Measurements from ENCODE around the gene GALNT17.
"Not testable (repeated sequence)": the region's sequence is repeated elsewhere in the genome, so short reads cannot be mapped to it uniquely, and the experiment has no call there.

The GALNT17 gene

DNA sequence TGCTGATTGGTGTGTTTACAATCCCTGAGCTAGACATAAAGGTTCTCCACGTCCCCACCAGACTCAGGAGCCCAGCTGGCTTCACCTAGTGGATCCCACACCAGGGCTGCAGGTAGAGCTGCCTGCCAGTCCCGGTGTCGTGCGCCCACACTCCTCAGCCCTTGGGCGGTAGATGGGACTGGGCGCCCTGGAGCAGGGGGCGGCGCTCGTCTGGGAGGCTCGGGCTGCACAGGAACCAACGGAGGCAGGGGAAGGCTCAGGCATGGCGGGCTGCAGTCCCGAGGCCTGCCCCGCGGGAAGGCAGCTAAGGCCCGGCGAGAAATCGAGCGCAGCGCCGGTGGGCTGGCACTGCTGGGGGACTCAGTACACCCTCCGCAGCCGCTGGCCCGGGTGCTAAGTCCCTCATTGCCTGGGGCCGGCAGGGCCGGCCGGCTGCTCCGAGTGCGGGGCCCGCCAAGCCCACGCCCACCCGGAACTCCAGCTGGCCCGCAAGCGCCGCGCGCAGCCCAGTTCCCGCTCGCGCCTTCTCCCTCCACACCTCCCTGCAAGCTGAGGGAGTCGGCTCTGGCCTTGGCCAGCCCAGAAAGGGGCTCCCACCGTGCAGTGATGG lies 606.1 kb downstream of the GALNT17 start:
- H3K4me3 ChIP-seq (ENCODE audit: low read length); H3K36me3 ChIP-seq (ENCODE audit: control insufficient read depth, insufficient read depth, low read length); H3K9ac ChIP-seq (ENCODE audit: low read length); H3K27ac ChIP-seq (ENCODE audit: low read depth, low read length); H3K4me1 ChIP-seq (ENCODE audit: control insufficient read depth, insufficient read depth, low read length); H3K27me3 ChIP-seq (ENCODE audit: control insufficient read depth, insufficient read depth, low read length): not testable (repeated sequence)

- no peaks in the 10 kb centered on the region for H3K36me3 ChIP-seq (ENCODE audit: control insufficient read depth, insufficient read depth, low read length)
Measured at GRCh38 chr7:71739520-71740173, 607.7 kb downstream of the GALNT17 start.

DNA sequence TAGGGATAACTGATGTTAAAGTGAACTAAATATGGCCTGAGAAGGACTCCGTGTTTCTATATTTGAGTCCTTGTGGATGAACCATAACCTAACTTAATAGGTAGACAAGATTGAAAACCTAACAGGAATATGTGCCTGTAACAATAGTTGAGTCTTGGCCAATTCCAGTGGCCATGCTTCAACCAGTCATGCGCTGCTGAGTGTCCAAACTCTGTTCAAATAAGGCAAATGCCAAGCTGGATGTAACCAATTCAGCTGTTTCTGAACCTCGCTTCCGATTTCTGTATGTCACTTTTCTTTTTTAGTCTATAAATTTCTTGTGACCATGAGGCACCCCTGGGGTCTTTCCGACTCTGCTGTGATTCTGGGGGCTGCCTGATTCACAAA lies 608.2 kb downstream of the GALNT17 start:
- H3K27me3 ChIP-seq (ENCODE audit: control insufficient read depth, insufficient read depth, low read length) = no peaks in the 10 kb centered on the region
- H3K36me3 ChIP-seq (ENCODE audit: control insufficient read depth, insufficient read depth, low read length) = no peaks in the 10 kb centered on the region
- H3K4me3 ChIP-seq (ENCODE audit: low read length) = no peak overlapping the region
- H3K9ac ChIP-seq (ENCODE audit: low read length) = no peak overlapping the region
- H3K27ac ChIP-seq (ENCODE audit: low read depth, low read length) = no peak overlapping the region
- H3K4me1 ChIP-seq (ENCODE audit: control insufficient read depth, insufficient read depth, low read length) = no peaks in the 10 kb centered on the region

More at GRCh38 chr7:71739520-71740173, 607.7 kb downstream of the GALNT17 start:
- Histone ChIP-seq H3K9ac (ENCODE audit: low read length) (no peak overlapping the region), H3K4me1 (ENCODE audit: control insufficient read depth, insufficient read depth, low read length) (no peaks in the 10 kb centered on the region), H3K4me3 (ENCODE audit: low read length) (no peak overlapping the region), H3K27ac (ENCODE audit: low read depth, low read length) (no peak overlapping the region), H3K27me3 (ENCODE audit: control insufficient read depth, insufficient read depth, low read length) (no peaks in the 10 kb centered on the region)

DNA sequence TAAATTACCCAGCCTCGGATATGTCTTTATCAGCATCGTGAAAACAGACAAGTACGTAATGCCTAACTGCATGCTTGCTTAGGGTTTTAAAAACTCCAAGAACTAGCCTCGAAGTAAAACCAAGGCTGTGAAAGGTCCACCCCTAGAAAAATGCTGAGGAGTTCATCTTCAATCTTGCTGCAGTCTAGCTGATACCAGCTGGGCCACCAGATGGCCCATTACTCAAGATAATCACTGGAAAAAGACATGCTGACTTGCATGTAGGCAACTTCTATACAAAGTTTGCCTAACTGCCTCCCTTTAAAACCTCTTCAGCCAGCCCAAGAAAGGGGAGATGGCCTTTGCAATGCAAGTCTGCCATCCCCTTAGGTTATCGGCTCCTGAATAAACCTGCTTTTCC lies 614.1 kb downstream of the GALNT17 start:
- no peaks in the 10 kb centered on the region for H3K27me3 ChIP-seq (ENCODE audit: control insufficient read depth, insufficient read depth, low read length)
- H3K4me1 ChIP-seq (ENCODE audit: control insufficient read depth, insufficient read depth, low read length) = no peaks in the 10 kb centered on the region
- H3K9ac ChIP-seq (ENCODE audit: low read length) = no peak overlapping the region
- H3K36me3 ChIP-seq (ENCODE audit: control insufficient read depth, insufficient read depth, low read length) = no peaks in the 10 kb centered on the region
- H3K4me3 ChIP-seq (ENCODE audit: low read length) = no peak overlapping the region
- no peak overlapping the region for H3K27ac ChIP-seq (ENCODE audit: low read depth, low read length)

DNA sequence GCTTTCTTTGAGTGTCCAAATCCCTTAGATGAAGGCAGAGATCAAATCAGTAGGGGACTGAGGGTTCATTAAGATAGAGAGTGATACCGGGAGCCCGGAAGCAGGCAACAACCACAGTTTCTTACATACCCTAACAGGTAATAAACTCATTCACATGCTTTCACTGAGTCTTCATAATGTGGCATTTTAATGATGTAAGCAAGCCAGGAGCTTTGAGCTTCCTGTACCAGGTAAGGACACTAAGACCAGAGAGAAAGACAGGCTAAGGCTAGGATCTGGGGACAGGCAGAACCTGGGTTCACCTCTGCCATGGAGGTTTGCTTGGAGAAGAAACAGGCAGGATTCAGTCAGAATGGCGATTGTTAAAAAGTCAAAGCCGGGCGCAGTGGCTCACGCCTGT lies 618.3 kb downstream of the GALNT17 start:
- no peak overlapping the region for H3K4me3 ChIP-seq (ENCODE audit: low read length)

DNA sequence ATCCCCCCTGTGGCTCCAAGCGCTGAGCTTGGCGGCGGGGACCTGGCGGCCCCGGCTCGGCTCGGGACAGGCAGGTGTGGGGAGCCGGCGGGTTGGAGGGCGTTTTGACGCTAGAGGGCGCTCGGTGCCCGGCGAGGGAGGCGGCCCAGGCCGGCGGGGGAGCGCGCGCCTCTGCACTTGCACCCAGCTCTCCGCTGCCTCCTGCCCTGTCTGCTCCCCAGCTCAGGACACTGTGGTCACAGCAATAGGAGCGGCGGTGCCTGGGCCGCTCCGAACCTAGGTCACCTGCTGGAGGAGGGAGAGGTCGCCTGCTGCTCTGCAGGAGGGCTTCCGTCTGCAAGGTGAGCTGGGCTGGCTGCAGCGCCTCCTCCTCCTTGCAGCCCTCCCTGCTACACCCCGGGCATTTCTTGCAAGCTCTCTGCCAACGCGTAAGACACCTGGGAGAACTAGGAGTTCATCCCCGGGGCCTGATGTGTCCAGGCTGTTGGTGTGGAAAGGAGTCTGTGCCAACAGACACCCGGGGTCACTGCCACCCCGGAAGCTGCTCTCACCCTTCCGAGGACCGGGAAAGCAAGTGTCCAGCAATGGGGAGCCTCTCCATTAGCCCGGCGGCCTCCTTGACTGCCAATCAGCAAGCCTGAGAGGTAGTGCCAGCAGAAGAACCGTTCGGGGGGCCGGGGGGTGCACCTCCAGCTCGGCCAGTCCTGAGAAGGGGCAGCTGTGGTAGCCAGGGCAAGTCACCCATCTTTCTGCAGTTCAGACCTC lies 620.4 kb downstream of the GALNT17 start:
- Histone ChIP-seq H3K36me3 (ENCODE audit: control insufficient read depth, insufficient read depth, low read length) (no peaks in the 10 kb centered on the region), H3K9ac (ENCODE audit: low read length) (no peak overlapping the region), H3K4me3 (ENCODE audit: low read length) (no peak overlapping the region), H3K27me3 (ENCODE audit: control insufficient read depth, insufficient read depth, low read length) (no peaks in the 10 kb centered on the region), H3K27ac (ENCODE audit: low read depth, low read length) (no peak overlapping the region), H3K4me1 (ENCODE audit: control insufficient read depth, insufficient read depth, low read length) (no peaks in the 10 kb centered on the region)

More for the DNA sequence above, 618.3 kb downstream of the GALNT17 start:
- no peaks in the 10 kb centered on the region for H3K4me1 ChIP-seq (ENCODE audit: control insufficient read depth, insufficient read depth, low read length)
- no peak overlapping the region for H3K9ac ChIP-seq (ENCODE audit: low read length)
- no peak overlapping the region for H3K27ac ChIP-seq (ENCODE audit: low read depth, low read length)
- no peaks in the 10 kb centered on the region for H3K27me3 ChIP-seq (ENCODE audit: control insufficient read depth, insufficient read depth, low read length)
- H3K36me3 ChIP-seq (ENCODE audit: control insufficient read depth, insufficient read depth, low read length) = no peaks in the 10 kb centered on the region

- Histone ChIP-seq H3K27ac (ENCODE audit: low read depth, low read length) (no peak overlapping the region), H3K4me3 (ENCODE audit: low read length) (no peak overlapping the region), H3K36me3 (ENCODE audit: control insufficient read depth, insufficient read depth, low read length) (no peaks in the 10 kb centered on the region), H3K27me3 (ENCODE audit: control insufficient read depth, insufficient read depth, low read length) (no peaks in the 10 kb centered on the region), H3K9ac (ENCODE audit: low read length) (no peak overlapping the region), H3K4me1 (ENCODE audit: control insufficient read depth, insufficient read depth, low read length) (no peaks in the 10 kb centered on the region)
Measured at GRCh38 chr7:71753236-71753635, 621.3 kb downstream of the GALNT17 start.

DNA sequence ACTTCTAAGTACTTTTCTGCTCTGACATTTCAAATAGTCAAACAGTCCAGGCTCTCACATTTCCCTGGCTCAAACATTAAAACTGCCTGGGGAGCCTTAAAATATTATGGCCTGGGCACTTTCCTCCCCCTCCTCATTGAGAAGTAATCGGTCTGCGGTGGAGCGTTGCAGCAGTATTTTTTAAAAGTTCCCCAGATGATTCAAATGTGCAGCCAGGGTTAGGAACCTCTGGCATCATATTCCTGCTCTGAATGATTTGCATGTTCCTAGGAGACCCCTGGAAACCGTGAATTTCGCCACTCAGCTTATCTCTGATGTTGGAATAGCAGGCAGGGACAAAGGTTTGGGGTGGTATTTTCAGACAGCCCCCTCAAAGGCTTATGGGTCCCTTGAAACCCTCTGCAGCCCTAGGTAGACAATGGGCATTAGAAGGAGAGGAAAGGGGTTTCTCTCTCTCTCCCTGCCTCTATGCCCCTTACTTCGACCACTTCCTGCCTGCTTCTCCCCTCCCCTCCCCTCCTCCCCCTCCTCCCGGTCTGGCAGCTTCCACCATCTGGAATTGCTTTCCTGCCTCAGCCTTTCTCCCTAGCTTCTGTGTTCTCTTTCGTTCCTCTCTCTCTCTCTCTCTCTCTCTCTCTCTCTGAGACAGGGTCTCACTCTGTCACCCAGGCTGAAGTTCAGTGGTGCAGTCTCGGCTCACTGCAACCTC lies 622.2 kb downstream of the GALNT17 start:
- H3K4me3 ChIP-seq (ENCODE audit: low read length) = no peak overlapping the region

DNA sequence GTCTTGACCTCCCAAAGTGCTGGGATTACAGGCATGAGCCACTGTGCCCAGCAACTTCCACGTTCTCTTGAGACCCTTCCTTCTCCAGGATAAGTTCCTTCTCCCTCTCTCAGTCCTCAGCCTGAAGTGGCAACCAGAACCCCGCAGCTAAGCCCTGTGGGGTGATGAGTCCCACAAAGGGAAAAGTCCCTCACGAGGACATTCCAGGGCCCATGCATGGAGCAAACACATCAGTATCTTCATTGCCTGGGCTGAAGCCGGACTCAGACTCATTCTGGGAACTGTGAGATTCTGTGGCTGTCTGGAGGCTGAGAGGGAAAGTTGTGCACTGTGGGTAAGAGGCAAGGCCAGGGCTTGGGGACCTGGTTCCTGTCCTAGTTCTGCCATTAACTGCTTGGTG lies 622.9 kb downstream of the GALNT17 start:
- Histone ChIP-seq H3K4me1 (ENCODE audit: control insufficient read depth, insufficient read depth, low read length) (no peaks in the 10 kb centered on the region), H3K27me3 (ENCODE audit: control insufficient read depth, insufficient read depth, low read length) (no peaks in the 10 kb centered on the region), H3K27ac (ENCODE audit: low read depth, low read length) (no peak overlapping the region), H3K36me3 (ENCODE audit: control insufficient read depth, insufficient read depth, low read length) (no peaks in the 10 kb centered on the region), H3K9ac (ENCODE audit: low read length) (no peak overlapping the region), H3K4me3 (ENCODE audit: low read length) (no peak overlapping the region)

More for the DNA sequence above, 622.2 kb downstream of the GALNT17 start:
- Histone ChIP-seq H3K27me3 (ENCODE audit: control insufficient read depth, insufficient read depth, low read length) (no peaks in the 10 kb centered on the region), H3K9ac (ENCODE audit: low read length) (no peak overlapping the region), H3K36me3 (ENCODE audit: control insufficient read depth, insufficient read depth, low read length) (no peaks in the 10 kb centered on the region), H3K27ac (ENCODE audit: low read depth, low read length) (no peak overlapping the region), H3K4me1 (ENCODE audit: control insufficient read depth, insufficient read depth, low read length) (no peaks in the 10 kb centered on the region)

DNA sequence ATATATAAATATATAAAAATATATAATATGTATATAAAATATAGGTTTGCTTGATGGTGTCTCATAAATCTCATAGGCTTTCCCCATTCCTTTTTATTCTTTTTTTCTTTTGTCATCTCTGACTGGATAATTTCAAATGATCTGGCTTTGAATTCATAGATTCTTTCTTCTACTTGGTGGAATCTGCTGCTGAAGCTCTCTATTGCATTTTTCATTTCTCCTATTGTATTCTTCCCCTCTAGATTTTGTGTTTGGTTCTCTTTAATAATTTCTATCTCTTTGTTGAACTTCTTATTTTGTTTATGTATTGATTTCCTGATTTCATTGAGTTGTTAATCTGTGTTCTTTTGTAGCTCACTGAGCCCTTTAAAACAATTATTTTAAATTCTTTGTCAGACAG lies 629.4 kb downstream of the GALNT17 start:
- no peaks in the 10 kb centered on the region for H3K27me3 ChIP-seq (ENCODE audit: control insufficient read depth, insufficient read depth, low read length)
- H3K4me3 ChIP-seq (ENCODE audit: low read length) = no peak overlapping the region
- no peak overlapping the region for H3K9ac ChIP-seq (ENCODE audit: low read length)
- no peaks in the 10 kb centered on the region for H3K36me3 ChIP-seq (ENCODE audit: control insufficient read depth, insufficient read depth, low read length)
- H3K27ac ChIP-seq (ENCODE audit: low read depth, low read length) = no peak overlapping the region
- no peaks in the 10 kb centered on the region for H3K4me1 ChIP-seq (ENCODE audit: control insufficient read depth, insufficient read depth, low read length)
